HepG2 (cell line): ENCODE results near the gene UNC79. TPM values are rescaled to one million over a fixed set of nuclear protein-coding genes. Genes with fewer than 3 reads are reported as not detected.

Experiments
- ATAC-seq: fragments of 200-7000 bp; cut with Tn5 transposase; 3 replicates; pipeline ENCODE4 v1.9.1; 2020; ENCODE audit warnings: mild to moderate bottlenecking, moderate library complexity
- BruUV-seq: library from RNA; stranded (reverse); fragments of 400-500 nt; replicated peaks from 2 replicates; lab custom pipeline; 2021; lab: Mats Ljungman, UMichigan
- CTCF ChIA-PET: fragments of 300-600 bp; formaldehyde crosslinking; extraction: SDS; loops from one replicate; lab custom pipeline; 2021; ENCODE audit warnings: low total read pairs, inconsistent platforms, low intra/inter-chr PET ratio; lab: Yijun Ruan, JAX
- POLR2A ChIA-PET: fragments of 350-600 bp; sonication (Branson Sonifier 250); formaldehyde crosslinking; loops from one replicate; lab custom pipeline; 2020; ENCODE audit warnings: antibody characterized with exemption, inconsistent platforms; lab: Yijun Ruan, JAX
- DNase-seq: peaks from one replicate; pipeline ENCODE4 v3.0.0-alpha.2; 2015; ENCODE audit warnings: low spot score
- FAIRE-seq: peaks from 3 replicates; lab custom pipeline; 2011; peaks lifted over from hg19 to GRCh38; lab: Jason Lieb, UNC
- H2AFZ ChIP-seq: one replicate; pipeline ENCODE4 v1.6.1; 2011; ENCODE audit warnings: low read length, inconsistent platforms
- H3K27ac ChIP-seq: fragments of 300-600 bp; 3 replicates; pipeline ENCODE4 v1.8.0; 2011; ENCODE audit warnings: mixed run types, mild to moderate bottlenecking, mixed read lengths, low read length, inconsistent platforms; ENCODE audit not compliant: insufficient read depth; ENCODE audit errors: extremely low read length
- H3K27me3 ChIP-seq, 2 experiments: fragments of 200-600 bp in 1 of 2; 2 replicates in 1 of 2; 3 replicates in 1 of 2; pipeline versions ENCODE4 v1.6.0 to v1.8.0; 2011; ENCODE audit warnings: low read length in 2 of 2, mild to moderate bottlenecking in 2 of 2, moderate library complexity in 2 of 2, inconsistent platforms in 1 of 2; ENCODE audit not compliant: insufficient read depth in 2 of 2, control insufficient read depth in 1 of 2
- H3K36me3 ChIP-seq, 2 experiments: fragments of 200-600 bp in 1 of 2; replicated peaks in 1 of 2; 2 replicates in 1 of 2; 3 replicates in 1 of 2; pipeline versions ENCODE4 v1.5.1 to v1.8.0; 2011; ENCODE audit warnings: low read length in 2 of 2, inconsistent platforms in 1 of 2; ENCODE audit not compliant: insufficient read depth in 2 of 2, control insufficient read depth in 1 of 2
- H3K4me1 ChIP-seq: 2 replicates; pipeline ENCODE4 v1.5.1; 2012; ENCODE audit warnings: low read length, inconsistent platforms; ENCODE audit not compliant: insufficient read depth
- H3K4me2 ChIP-seq: 2 replicates; pipeline ENCODE4 v1.6.0; 2011; ENCODE audit warnings: low read depth, low read length, inconsistent platforms
- H3K4me3 ChIP-seq, 3 experiments: fragments of 200-600 bp in 1 of 3; sonication (generic), shearing (Covaris generic) in 1 of 3; replicated peaks in 1 of 3; 2 replicates each; pipeline ENCODE4 v1.5.1; 2011 to 2016; ENCODE audit warnings: low read length in 3 of 3, inconsistent platforms in 2 of 3, low read depth in 2 of 3, mild to moderate bottlenecking in 2 of 3, control low read depth in 1 of 3, mixed read lengths in 1 of 3; ENCODE audit not compliant: insufficient read depth in 1 of 3
- H3K79me2 ChIP-seq: one replicate; pipeline ENCODE4 v1.6.1; 2011; ENCODE audit warnings: low read length, inconsistent platforms; ENCODE audit not compliant: insufficient read depth
- H3K9ac ChIP-seq: 2 replicates; pipeline ENCODE4 v1.6.0; 2011; ENCODE audit warnings: mild to moderate bottlenecking, low read depth, low read length, inconsistent platforms; ENCODE audit not compliant: insufficient read depth
- H3K9me3 ChIP-seq: 2 replicates; pipeline ENCODE4 v1.5.1; 2012; ENCODE audit warnings: mild to moderate bottlenecking, low read length
- H4K20me1 ChIP-seq: 2 replicates; pipeline ENCODE4 v1.6.0; 2011; ENCODE audit warnings: inconsistent platforms, mild to moderate bottlenecking, low read length, moderate library complexity; ENCODE audit not compliant: insufficient read depth
- ESRRA ChIP-seq: sonication (generic); formaldehyde crosslinking; IDR thresholded peaks from 2 replicates; pipeline ENCODE4 v1.5.1; 2020; ENCODE audit warnings: mild to moderate bottlenecking, low read depth, missing genetic modification reagents
- HDAC6 ChIP-seq: fragments of 200-600 bp; sonication (generic); IDR thresholded peaks from 2 replicates; pipeline ENCODE4 v1.7.0; 2017; ENCODE audit warnings: mild to moderate bottlenecking, antibody characterized with exemption, low read length, low read depth
- RAD21 ChIP-seq: fragments of 450-650 bp; formaldehyde crosslinking; IDR thresholded peaks from 2 replicates; pipeline ENCODE4 v1.5.0; 2020; ENCODE audit warnings: mild to moderate bottlenecking
- ZNF644 ChIP-seq: IDR thresholded peaks from 2 replicates; pipeline ENCODE4 v1.6.1; 2016; ENCODE audit warnings: low read depth
- ZNF780A ChIP-seq: sonication (generic); formaldehyde crosslinking; IDR thresholded peaks from 2 replicates; pipeline ENCODE4 v1.8.0; 2022; ENCODE audit warnings: mild to moderate bottlenecking, missing genetic modification reagents, moderate library complexity
- ZNF83 ChIP-seq: sonication (generic); formaldehyde crosslinking; IDR thresholded peaks from 2 replicates; pipeline ENCODE4 v1.4.0; 2020; ENCODE audit warnings: missing genetic modification reagents, mild to moderate bottlenecking, borderline replicate concordance
- WGBS: methylation state at CpG from one replicate; pipeline ENCODE4 v1.1.6; 2017; ENCODE audit warnings: low lambda C conversion rate; 5-methylcytosine and 5-hydroxymethylcytosine counted together
- in situ Hi-C: cut with HindIII; loops from 2 replicates; pipeline ENCODE4 v1.10.0; 2017; ENCODE audit warnings: low pct_unique_long_range_greater_than_20kb; ENCODE audit not compliant: extremely low pct_ligation_motif_present
- intact Hi-C: fragments of 100-400 bp; cut with micrococcal nuclease; formaldehyde crosslinking; loops from one replicate; pipeline ENCODE4 v1.10.0; 2022; ENCODE audit not compliant: unreplicated experiment
- polyA plus RNA-seq, 8 experiments: library from polyadenylated mRNA; depleted of rRNA in 3 of 8; stranded (reverse) in 7 of 8; unstranded in 1 of 8; fragments of >200 nt; fragmentation: Illumina TruSeq in 4 of 8; extraction: Trizol in 4 of 8; gene quantifications; 2 replicates each; pipeline versions ENCODE4 v1.2.1 to v1.2.3, GENCODE V29; 2011 to 2016; ENCODE audit warnings: low read depth in 4 of 8, missing spikeins in 1 of 8, mixed read lengths in 1 of 8; ENCODE audit not compliant: insufficient read depth in 1 of 8
- total RNA-seq, 5 experiments: library from RNA; depleted of rRNA; stranded (reverse); fragments of >200 nt; fragmentation: Illumina TruSeq; extraction: Trizol; gene quantifications; 2 replicates each; pipeline ENCODE4 v1.2.3, GENCODE V29; 2016; ENCODE audit warnings: low read depth in 1 of 5
- TF ChIP-seq, protein P1 (sequence below): IDR thresholded peaks from 2 replicates; pipeline ENCODE4 v1.4.0; 2020; ENCODE audit warnings: mild to moderate bottlenecking, missing genetic modification reagents
- TF ChIP-seq, protein P2 (sequence below): sonication (generic); formaldehyde crosslinking; IDR thresholded peaks from 2 replicates; pipeline ENCODE4 v1.5.0; 2020; ENCODE audit warnings: mild to moderate bottlenecking, missing genetic modification reagents, borderline replicate concordance

UNC79 gene
- total and polyA plus RNA-seq, 2 of the 13 experiments (the other 11 are each of a cell fraction or from before 2014, with no cell fraction given) = under 0.01 TPM; not detected in 1

DNA sequence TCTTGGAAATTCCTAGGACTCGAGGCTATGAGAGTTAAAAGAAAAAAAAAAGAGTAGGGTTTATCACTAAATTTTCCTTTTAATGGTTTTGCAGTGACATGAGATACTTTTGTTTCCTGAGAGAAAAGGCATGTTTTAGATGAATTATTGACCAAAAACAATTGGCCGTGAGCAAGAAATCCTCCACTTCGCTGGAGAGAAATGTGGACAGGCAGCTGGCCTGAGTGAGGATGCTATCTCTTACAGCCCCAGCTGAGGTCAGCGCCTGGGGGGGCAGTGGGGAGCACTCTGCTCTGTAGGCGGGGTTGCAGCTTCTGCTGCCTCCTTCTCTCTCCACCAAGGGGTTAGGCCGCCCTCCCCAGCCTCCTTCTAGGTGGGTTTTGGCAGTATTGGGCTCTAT lies 302.9 kb downstream of the UNC79 start:
- H3K27me3 ChIP-seq = no peaks in the 10 kb centered on the region
- H3K36me3 ChIP-seq = no peaks in the 10 kb centered on the region; a peak in 1 of 5 replicates
- no peak overlapping the region for H3K27ac ChIP-seq
- no peaks in the 10 kb centered on the region for H3K9me3 ChIP-seq
- H3K4me3 ChIP-seq = no peak overlapping the region
- no peaks in the 10 kb centered on the region for H3K4me1 ChIP-seq
- POLR2A ChIA-PET = no interaction called here
- 71% methylated on average over 6 of the region's 6 CpGs for WGBS
- no peak overlapping the region for H3K4me2 ChIP-seq
- CTCF ChIA-PET = no interaction called here
- intact Hi-C loops (no loop called here), in situ Hi-C loops (no loop called here)
- FAIRE-seq (no peak), DNase-seq (no peak), ATAC-seq (no peak)
- H4K20me1 ChIP-seq = no peaks in the 10 kb centered on the region
- BruUV-seq = no TSS peak
- H3K9ac ChIP-seq = no peak overlapping the region
- no peaks in the 10 kb centered on the region for H3K79me2 ChIP-seq
- H2AFZ ChIP-seq = no peak overlapping the region
- TF ChIP-seq ESRRA (CRISPR knock-in tag) (no peak), HDAC6 (no peak)
- TF ChIP-seq, all 625 proteins: peak for 0

DNA sequence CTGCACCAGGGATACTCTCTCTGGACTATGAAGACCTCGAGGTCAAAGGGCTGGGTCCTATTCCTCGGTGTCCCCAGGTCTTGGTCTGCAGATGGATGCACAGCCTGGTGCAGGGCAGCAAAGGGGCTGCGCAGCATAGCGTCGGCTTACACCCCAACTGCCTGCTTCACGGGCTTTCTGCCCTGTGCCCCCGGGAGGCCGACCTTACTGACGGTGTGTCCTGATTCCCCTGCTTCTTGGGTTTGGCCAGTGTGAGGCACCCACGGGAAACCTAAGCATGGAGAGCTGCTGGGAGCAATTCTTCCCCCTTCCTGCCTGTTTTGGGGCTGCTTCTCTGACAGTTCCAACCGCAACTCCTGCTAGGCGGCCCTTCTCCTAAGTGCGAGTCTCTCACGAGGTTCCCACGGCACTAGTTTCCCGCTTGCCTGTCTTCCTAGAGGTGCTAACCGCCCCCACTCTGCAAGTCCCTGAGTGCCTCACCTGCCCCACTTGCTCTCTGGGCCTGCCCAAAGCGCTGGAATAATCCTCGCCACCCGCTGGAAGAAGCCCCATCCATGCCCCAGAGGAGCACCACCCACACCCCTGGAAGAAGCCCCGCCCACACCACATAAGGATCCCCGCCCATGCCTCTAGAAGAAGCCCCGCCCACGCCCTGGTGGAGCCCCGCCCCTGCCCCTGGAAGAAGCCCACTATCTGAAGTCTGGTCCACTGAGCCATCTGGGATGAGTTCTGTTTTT lies 303.5 kb downstream of the UNC79 start:
- intact Hi-C loops (no loop called here), in situ Hi-C loops (no loop called here)
- POLR2A ChIA-PET = no interaction called here

More for the DNA sequence above, 303.5 kb downstream of the UNC79 start:
- Histone ChIP-seq H3K4me1 (no peaks in the 10 kb centered on the region), H2AFZ (no peak overlapping the region), H3K36me3 (no peaks in the 10 kb centered on the region; a peak in 1 of 5 replicates), H3K27me3 (no peaks in the 10 kb centered on the region), H3K9me3 (no peaks in the 10 kb centered on the region), H3K4me3 (no peak overlapping the region), H3K27ac (no peak overlapping the region), H4K20me1 (no peaks in the 10 kb centered on the region), H3K9ac (no peak overlapping the region), H3K79me2 (no peaks in the 10 kb centered on the region), H3K4me2 (no peak overlapping the region)
- ATAC-seq = no peak
- BruUV-seq = no TSS peak
- CTCF ChIA-PET = no interaction called here
- WGBS = 77% methylated on average over 20 of the region's 25 CpGs
- DNase-seq = no peak
- FAIRE-seq = no peak
- TF ChIP-seq ZNF644 (CRISPR knock-in tag) (no peak), ZNF83 (CRISPR knock-in tag) (no peak), RAD21 (CRISPR knock-in tag) (no peak), ZNF780A (CRISPR knock-in tag) (no peak)
- TF ChIP-seq, protein P1, sequence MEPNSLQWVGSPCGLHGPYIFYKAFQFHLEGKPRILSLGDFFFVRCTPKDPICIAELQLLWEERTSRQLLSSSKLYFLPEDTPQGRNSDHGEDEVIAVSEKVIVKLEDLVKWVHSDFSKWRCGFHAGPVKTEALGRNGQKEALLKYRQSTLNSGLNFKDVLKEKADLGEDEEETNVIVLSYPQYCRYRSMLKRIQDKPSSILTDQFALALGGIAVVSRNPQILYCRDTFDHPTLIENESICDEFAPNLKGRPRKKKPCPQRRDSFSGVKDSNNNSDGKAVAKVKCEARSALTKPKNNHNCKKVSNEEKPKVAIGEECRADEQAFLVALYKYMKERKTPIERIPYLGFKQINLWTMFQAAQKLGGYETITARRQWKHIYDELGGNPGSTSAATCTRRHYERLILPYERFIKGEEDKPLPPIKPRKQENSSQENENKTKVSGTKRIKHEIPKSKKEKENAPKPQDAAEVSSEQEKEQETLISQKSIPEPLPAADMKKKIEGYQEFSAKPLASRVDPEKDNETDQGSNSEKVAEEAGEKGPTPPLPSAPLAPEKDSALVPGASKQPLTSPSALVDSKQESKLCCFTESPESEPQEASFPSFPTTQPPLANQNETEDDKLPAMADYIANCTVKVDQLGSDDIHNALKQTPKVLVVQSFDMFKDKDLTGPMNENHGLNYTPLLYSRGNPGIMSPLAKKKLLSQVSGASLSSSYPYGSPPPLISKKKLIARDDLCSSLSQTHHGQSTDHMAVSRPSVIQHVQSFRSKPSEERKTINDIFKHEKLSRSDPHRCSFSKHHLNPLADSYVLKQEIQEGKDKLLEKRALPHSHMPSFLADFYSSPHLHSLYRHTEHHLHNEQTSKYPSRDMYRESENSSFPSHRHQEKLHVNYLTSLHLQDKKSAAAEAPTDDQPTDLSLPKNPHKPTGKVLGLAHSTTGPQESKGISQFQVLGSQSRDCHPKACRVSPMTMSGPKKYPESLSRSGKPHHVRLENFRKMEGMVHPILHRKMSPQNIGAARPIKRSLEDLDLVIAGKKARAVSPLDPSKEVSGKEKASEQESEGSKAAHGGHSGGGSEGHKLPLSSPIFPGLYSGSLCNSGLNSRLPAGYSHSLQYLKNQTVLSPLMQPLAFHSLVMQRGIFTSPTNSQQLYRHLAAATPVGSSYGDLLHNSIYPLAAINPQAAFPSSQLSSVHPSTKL (CRISPR knock-in tag) = no peak
- TF ChIP-seq, protein P2, sequence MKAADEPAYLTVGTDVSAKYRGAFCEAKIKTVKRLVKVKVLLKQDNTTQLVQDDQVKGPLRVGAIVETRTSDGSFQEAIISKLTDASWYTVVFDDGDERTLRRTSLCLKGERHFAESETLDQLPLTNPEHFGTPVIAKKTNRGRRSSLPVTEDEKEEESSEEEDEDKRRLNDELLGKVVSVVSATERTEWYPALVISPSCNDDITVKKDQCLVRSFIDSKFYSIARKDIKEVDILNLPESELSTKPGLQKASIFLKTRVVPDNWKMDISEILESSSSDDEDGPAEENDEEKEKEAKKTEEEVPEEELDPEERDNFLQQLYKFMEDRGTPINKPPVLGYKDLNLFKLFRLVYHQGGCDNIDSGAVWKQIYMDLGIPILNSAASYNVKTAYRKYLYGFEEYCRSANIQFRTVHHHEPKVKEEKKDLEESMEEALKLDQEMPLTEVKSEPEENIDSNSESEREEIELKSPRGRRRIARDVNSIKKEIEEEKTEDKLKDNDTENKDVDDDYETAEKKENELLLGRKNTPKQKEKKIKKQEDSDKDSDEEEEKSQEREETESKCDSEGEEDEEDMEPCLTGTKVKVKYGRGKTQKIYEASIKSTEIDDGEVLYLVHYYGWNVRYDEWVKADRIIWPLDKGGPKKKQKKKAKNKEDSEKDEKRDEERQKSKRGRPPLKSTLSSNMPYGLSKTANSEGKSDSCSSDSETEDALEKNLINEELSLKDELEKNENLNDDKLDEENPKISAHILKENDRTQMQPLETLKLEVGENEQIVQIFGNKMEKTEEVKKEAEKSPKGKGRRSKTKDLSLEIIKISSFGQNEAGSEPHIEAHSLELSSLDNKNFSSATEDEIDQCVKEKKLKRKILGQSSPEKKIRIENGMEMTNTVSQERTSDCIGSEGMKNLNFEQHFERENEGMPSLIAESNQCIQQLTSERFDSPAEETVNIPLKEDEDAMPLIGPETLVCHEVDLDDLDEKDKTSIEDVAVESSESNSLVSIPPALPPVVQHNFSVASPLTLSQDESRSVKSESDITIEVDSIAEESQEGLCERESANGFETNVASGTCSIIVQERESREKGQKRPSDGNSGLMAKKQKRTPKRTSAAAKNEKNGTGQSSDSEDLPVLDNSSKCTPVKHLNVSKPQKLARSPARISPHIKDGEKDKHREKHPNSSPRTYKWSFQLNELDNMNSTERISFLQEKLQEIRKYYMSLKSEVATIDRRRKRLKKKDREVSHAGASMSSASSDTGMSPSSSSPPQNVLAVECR = no peak
